Esophagus muscularis mucosa (tissue), 4 donors: ENCODE results near the gene MRTFA.

Experiments used
- CTCF ChIP-seq, 3 experiments: fragments of 200-600 bp in 2 of 3; fragments of 450-650 bp in 1 of 3; sonication (generic) in 2 of 3; IDR thresholded peaks; one replicate each; pipeline ENCODE4 v1.5.1; 2017 to 2019; ENCODE audit warnings: antibody characterized with exemption in 3 of 3, mild to moderate bottlenecking in 2 of 3, moderate library complexity in 1 of 3
- EP300 ChIP-seq: sonication (generic); formaldehyde crosslinking; IDR thresholded peaks from one replicate; pipeline ENCODE4 v1.6.1; 2017; ENCODE audit warnings: antibody characterized with exemption
- POLR2A ChIP-seq: fragments of 450-650 bp; IDR thresholded peaks from one replicate; pipeline ENCODE4 v1.6.1; 2017; ENCODE audit warnings: antibody characterized with exemption, moderate library complexity, mild to moderate bottlenecking, low read depth
- POLR2AphosphoS5 ChIP-seq, 2 donors: sonication (generic); formaldehyde crosslinking; IDR thresholded peaks; one replicate each; pipeline ENCODE4 v1.6.1; 2017; ENCODE audit warnings: antibody characterized with exemption in 2 of 2

DNA sequence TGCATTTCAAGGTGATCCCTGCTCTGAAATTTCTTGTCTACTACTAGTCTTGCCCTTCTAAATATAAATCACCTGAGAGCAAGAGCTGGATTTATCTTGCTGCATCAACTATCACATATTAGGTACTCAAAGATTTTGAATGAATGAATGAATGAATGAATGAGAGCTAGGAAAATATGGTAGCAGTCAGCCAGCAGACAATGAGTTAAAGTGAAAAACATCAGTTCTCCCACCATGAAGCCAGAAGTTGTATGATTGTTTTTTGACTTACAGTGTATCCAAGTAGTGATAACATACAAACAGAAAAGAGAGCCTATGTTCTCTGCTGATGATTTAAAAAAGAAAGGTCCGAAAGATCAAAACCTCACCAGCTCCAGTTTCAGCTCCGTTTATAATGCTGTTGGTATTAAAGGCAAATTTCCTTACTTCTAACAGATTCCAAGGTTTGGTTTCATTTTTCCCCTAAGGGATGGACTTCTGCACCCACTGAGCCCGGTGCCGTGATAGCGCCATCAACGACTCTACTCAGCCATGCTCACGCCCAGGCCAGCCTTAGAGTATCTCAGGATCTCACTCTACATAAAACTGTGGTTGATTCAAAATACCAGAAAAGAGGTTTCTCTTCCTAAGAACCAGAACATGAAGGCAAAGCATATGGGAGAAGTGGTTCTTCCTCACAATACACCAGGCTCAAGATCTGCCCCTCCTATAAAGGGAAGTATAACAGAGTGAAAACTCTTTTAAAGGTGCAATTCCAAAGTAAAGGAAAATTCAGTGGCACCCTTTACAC, 174.1 kb downstream of the MRTFA start:
- no peak for TF ChIP-seq CTCF (IDR thresholded peaks at IDR 0.05)
- TF ChIP-seq POLR2A = no peak
- TF ChIP-seq EP300 = no peak
- no peak for TF ChIP-seq POLR2AphosphoS5 (IDR thresholded peaks at IDR 0.05)
